HG03521 (cell line): ENCODE measurements around the gene MC3R.

ENCODE experiments used
- ATAC-seq: cut with Tn5 transposase; IDR thresholded peaks from one replicate; pipeline ENCODE4 v1.9.1; 2021; ENCODE audit warnings: mild to moderate bottlenecking, moderate library complexity; ENCODE audit not compliant: unreplicated experiment

MC3R gene

DNA sequence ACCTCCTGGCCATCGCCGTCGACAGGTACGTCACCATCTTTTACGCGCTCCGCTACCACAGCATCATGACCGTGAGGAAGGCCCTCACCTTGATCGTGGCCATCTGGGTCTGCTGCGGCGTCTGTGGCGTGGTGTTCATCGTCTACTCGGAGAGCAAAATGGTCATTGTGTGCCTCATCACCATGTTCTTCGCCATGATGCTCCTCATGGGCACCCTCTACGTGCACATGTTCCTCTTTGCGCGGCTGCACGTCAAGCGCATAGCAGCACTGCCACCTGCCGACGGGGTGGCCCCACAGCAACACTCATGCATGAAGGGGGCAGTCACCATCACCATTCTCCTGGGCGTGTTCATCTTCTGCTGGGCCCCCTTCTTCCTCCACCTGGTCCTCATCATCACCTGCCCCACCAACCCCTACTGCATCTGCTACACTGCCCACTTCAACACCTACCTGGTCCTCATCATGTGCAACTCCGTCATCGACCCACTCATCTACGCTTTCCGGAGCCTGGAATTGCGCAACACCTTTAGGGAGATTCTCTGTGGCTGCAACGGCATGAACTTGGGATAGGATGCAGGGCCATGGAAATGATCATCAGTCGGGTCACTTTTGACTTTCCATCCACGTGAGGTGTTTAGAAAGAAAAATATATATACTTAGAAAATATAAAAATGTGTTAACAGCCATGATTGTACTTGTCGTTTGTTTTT, 868 bp downstream of the MC3R start:
- ATAC-seq, result no peak

DNA sequence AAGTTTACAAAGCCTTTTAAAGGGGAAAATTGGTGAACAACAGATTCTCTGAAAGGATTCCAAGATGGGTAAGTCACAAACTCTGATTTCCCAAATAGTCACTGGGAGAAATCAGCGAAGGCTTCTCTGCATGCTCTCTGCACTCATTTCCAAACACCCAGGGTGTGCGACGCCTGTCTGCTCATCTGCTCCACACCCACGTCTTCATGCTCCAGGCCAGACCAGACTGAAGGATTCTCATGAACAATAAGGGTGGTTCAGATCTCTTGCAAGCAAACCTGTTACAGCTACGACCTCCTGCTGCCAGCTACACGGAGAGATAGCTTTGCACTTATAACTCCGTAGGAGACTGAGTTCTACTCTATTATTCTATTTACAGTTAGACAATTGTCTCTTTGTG, 1.4 kb downstream of the MC3R start:
- no peak for ATAC-seq

DNA sequence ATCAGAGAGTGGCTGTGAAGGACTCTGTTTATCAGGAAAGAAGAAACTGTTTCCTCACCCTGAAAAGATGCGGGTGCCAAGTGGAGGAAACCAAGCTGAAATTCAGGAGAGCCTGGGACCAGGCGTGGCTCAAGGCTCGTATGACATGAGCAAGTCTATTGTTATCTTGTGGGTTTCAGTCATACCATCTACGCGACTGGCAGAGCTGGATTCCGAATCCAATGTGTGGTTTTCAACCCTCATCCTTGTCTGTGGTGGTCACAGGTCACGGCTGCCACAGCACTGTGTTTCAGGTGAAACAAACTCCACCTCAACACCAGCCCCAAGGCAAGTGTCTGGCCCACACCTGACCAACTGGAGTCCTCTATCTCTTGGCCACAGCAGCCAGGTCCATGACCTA, 9.1 kb downstream of the MC3R start:
- ATAC-seq, result no peak

DNA sequence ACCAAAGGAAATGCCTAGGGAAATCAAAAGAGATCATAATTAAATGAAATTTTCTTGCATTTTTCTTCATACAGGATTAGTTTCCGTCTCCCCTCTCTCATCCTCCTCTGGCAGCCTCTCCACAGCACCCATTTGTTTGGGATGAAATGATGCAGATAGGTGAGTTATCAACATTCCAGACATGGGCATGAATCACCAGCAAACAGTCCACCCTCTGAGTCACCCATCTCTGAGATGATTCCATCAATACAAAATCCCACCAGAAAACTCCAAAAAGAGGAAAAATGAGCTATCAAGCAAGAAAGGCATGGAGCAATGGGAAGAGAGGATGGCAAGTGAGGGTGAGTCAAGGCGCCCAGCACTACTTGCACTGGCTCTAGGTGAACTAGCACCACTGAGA, 11.4 kb downstream of the MC3R start:
- ATAC-seq, result no peak

DNA sequence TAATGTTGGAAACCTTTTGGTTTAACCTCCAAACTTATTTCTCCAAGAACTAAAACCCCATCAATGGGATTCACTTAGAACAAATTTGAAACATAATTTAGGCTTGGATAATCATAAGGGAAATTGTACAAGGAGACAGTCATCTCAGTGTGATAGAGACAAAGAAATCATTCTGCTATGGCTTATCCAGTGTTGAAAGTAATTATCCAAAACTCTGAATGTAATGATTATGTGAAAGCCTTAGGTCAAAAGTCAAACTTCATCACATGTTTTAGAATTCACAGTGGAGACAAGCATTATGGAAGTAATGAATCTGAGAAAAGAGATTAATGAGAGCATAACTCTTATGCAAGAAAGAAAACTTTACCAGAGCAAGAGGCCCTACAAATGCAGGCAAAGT, 20.0 kb downstream of the MC3R start:
- no peak for ATAC-seq

DNA sequence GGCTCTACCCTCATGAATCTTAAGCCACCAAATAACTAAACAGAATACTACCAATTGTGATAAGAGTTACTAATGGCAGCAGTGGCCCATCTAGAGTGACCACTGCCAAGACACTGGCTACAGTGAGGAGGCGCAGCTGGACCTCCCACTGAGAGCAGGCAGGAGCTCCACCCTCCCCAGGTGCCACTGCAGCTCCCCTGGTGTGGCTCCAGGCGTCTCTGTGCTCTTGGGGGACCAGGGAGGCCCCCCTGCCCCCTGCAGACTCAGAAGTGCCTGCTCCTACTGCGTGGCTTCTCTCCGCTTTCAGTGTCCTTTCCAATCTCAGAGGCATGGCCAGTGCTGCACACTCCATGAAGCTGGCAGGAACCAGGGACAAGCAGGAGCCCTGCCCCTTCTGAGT, 23.4 kb downstream of the MC3R start:
- no peak for ATAC-seq

GRCh38 chr20:56273491-56273890, 25.0 kb downstream of the MC3R start:
- ATAC-seq, result no peak

DNA sequence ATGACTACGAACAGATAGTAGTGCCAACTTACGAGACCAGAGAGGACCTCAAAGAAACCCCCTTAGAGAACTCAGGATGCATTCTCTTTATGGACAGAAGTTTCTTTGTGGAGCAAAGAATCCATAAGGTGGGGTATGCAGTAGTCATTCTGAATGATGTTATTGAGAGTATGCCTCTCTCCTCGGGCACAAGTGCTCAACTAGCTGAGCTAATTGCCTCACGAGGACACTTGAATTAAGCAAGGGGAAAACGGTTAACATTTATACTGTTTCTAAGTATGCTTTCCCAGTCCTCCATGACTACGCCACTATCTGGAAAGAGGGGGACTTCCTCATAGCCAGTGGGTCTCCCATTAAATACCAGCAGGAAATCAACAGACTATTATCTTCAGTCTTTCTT, 25.6 kb downstream of the MC3R start:
- ATAC-seq, result no peak

- ATAC-seq, result no peak
Measured at GRCh38 chr20:56278196-56278595, 29.7 kb downstream of the MC3R start.

DNA sequence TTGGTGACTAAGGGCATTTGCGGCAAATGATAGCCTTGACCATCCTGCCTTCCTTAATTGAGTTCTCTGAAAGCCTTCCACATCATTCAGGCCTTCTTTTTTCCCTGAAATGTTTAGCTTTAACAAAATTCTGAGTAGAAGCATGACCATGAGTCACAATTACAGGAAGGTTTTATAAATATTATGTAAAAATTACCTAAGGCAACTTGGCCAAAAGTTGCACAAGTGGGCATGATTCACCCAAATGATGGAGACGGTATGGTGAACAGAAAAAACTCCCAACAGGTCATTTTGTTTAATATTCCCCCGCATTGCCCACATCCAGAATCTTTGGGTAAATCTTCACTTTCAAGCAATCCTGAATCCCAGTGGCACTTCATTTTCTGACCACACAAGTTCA, 37.0 kb downstream of the MC3R start:
- ATAC-seq, result no peak

- no peak for ATAC-seq
Measured at GRCh38 chr20:56289652-56290051, 41.1 kb downstream of the MC3R start.

DNA sequence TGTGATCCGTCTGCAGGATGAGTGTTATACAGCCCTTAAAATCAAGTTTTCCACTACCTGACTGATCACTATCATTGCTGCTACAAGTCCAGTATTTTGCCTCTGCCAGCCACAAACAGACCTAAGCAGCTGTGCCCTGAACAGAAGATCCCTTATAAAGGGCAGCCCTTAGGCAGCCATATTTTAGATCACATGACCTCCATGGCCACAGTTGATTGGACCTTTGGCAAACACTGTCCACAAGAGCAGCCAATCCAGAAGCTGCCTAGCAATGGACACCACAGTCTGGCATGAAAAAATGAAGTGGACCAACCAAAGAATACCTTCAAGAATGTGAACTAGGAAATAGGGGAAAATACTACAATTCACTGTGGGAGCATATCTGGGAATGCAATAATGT, 50.8 kb downstream of the MC3R start:
- ATAC-seq, result no peak
